GM12864 (cell line): ENCODE data around the gene APOL3.
"Not testable (repeated sequence)": the region's sequence is repeated elsewhere in the genome, so short reads cannot be mapped to it uniquely, and the experiment has no call there.

Source experiments
- DNase-seq: peaks from one replicate; pipeline ENCODE4 v3.0.0-alpha.2; 2011; ENCODE audit warnings: low read depth
- H3K4me3 ChIP-seq: 2 replicates; pipeline ENCODE4 v1.5.1; 2011; ENCODE audit warnings: mild to moderate bottlenecking, low read depth, low read length, control low read depth
- TF ChIP-seq, protein P1 (sequence below): IDR thresholded peaks from 2 replicates; pipeline ENCODE4 v1.5.1; 2011; ENCODE audit warnings: low read depth, mild to moderate bottlenecking, moderate library complexity, low read length, control low read depth, inconsistent platforms; ENCODE audit errors: missing control alignments

Gene APOL3

DNA sequence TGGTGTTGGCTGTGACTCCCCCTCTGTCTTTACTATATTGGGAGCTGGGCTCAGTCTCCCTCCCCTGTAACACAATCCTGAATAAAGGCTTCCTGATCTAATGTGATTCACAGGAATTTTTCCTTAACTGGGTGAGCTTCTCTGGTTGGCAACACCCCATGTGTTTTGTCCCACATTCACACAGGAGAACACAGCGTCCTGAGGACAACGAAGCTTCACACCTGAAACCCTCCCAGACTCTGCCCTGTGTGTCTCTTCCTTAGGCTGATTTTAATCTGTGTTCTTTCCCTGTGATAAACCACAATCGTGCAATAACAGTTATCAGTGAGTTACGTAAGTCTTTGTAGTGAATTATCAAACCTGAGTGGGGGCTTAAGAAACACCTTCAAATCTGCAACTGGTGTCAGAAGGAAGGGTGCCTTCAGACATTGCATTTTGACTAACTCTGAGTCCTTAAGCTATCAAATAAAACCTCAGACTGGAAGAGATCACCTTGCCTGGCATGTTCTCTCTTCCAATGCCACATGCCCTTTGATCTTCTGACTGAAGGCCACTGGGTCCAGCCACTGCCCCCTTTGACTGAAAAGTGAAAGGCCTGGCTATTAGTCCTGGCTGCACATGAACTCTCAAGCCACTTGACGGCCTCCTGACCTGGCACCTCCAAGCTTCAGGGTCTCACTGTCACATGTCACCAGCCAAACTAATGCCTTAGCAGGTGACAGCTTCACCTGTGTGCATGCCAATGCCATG is 17.3 kb downstream of the APOL3 start:
- TF ChIP-seq, protein P1, sequence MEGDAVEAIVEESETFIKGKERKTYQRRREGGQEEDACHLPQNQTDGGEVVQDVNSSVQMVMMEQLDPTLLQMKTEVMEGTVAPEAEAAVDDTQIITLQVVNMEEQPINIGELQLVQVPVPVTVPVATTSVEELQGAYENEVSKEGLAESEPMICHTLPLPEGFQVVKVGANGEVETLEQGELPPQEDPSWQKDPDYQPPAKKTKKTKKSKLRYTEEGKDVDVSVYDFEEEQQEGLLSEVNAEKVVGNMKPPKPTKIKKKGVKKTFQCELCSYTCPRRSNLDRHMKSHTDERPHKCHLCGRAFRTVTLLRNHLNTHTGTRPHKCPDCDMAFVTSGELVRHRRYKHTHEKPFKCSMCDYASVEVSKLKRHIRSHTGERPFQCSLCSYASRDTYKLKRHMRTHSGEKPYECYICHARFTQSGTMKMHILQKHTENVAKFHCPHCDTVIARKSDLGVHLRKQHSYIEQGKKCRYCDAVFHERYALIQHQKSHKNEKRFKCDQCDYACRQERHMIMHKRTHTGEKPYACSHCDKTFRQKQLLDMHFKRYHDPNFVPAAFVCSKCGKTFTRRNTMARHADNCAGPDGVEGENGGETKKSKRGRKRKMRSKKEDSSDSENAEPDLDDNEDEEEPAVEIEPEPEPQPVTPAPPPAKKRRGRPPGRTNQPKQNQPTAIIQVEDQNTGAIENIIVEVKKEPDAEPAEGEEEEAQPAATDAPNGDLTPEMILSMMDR: no peak
- no peak overlapping the region for H3K4me3 ChIP-seq
- DNase-seq: no peak

DNA sequence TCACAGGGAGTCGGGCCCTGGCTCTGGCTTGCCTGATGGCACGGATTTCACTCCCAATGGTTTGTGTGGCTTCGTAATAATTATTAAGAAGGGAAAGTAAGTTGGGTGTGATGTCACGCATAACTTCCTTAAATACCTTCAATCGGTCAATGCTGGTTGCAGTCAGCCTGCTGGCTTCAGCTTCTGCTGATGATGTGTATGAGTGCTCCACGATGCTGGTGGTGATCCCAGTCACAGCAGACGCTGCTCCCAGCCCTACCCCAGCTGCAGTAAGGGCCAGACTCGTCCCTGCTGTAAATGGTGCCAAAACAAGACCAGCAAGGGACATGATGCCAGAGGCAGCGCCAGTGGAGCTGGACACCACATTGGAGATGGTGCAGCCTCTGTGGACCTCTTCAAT is 19.1 kb downstream of the APOL3 start:
- H3K4me3 ChIP-seq: no peak overlapping the region
- DNase-seq: no peak
- TF ChIP-seq, protein P1: no peak

DNA sequence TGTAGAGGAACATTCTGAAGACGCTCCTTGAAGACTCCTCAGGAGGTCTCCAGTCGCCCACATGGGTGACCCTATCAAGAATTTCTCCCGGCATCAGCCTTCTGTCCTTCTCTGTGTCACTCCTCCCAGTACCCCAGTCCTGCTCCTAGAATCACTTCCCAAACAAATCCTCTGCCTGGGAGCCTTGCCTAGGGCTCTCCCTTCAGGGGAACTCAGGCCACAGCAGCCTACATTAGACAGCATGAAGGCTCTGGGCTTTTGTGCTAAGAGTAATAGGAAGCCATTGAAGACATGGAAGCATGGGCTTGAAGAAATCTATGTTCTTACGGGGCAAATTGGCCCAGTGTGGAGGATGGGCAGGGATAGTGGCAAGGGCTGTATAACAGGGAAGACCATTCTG is 21.8 kb downstream of the APOL3 start:
- DNase-seq, H3K4me3 ChIP-seq: not testable (repeated sequence)

DNA sequence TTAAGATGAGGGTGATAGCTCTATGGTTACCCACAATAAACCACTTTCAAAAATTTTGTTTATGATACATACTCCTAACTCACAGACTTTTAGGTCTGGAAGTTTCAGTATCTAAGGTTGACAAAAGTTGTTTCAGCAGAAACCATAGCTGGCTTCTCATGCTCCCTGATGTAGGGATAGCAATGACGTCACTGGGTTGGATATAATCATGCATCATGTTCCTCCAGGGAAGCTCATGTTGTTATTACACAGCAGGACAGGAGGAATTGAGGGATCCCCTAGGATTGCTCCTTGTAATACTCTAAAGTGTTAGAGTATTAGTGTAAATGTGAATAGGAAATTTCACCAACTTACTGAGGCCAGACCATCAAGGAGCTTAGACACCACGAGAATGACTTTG is 23.6 kb downstream of the APOL3 start:
- H3K4me3 ChIP-seq: no peak overlapping the region
- no peak for DNase-seq
- TF ChIP-seq, protein P1: no peak

DNA sequence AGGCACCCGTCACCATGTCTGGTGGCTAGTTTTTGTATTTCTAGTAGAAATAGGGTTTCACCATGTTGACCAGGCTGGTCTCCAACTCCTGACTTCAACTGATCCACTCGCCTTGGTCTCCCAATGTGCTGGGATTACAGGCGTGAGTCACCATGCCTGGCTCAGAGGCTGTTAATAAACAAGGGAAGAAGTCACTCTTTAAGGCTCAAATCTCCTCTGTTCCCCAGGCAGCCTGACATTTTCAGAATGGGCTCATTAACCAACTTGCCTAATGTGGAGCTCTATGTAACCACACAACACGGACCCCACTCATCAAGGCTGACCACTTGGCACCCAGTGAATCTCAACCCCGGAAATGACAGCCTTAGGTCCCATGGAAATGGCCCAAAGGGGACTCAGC is 24.1 kb downstream of the APOL3 start:
- DNase-seq: no peak
- TF ChIP-seq, protein P1: no peak

DNA sequence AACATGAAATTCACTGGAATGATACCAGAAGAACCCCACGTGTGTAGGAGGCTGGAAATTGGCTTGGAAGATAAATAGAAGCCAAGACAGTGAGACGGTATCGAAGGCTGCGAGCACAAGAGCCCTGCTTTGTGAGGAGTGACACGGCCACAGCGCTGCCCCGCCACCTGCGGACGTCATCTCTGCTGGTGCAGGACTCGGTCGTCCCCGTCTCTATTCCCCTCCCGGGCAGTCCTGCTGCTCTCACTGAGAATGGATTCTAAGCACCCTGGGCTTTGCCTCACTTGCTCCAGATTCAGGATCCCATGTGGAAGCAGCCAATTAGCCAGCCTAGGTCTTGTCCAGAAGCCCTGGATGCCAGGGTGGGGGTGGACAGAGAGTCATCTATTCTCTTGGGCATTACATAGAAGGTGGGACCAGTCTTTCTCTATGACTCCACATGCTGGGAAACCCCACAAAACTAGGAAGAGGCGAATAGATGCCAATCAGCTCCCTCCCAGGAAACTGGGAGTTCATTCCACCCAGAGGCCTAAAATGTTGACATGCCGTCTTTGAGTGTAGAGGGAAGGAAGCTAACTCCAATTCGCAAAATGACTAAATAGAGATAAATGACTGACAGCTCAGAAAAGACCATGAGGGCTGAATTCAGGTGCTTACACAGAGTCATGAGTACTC is 25.1 kb downstream of the APOL3 start:
- DNase-seq: no peak
- TF ChIP-seq, protein P1: no peak

More for the DNA sequence above, 24.1 kb downstream of the APOL3 start:
- no peak overlapping the region for H3K4me3 ChIP-seq

DNA sequence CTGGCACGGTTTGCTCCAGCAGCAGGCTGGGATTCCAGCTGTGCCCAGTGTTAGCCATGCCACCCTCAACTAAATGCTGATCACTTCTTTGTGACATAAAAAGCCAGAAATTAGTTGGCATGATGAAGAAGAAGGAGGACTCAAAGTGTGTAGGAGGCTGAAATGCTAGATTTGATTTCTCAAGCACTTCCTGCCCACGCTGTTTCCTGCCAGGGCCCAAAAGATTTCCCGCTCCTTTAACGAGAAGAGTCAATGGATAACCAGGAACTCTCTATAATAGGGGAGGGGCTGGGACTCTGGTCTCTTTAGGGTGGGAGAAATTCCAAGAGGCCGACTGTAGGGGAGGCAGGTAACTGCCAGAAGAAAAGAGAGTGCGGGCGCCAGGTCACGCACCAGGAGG is 26.4 kb downstream of the APOL3 start:
- H3K4me3 ChIP-seq: no peak overlapping the region
- DNase-seq: no peak
- TF ChIP-seq, protein P1: no peak

More for the DNA sequence above, 25.1 kb downstream of the APOL3 start:
- no peak overlapping the region for H3K4me3 ChIP-seq
